Endodermal cell (in vitro differentiated cells): ENCODE measurements around the gene SRCAP. TPM values are rescaled to one million over a fixed set of nuclear protein-coding genes. Genes with fewer than 3 reads are reported as not detected.

Experiments used
- DNase-seq: peaks from one replicate; pipeline ENCODE4 v3.0.0-alpha.2; 2017
- H3K27ac ChIP-seq: 2 replicates; pipeline ENCODE4 v1.5.1; 2013; ENCODE audit warnings: mild to moderate bottlenecking, low read depth, low read length, moderate library complexity
- H3K27me3 ChIP-seq: 2 replicates; pipeline ENCODE4 v1.6.1; 2013; ENCODE audit warnings: mild to moderate bottlenecking, low read length, moderate library complexity; ENCODE audit not compliant: insufficient read depth, control insufficient read depth, poor library complexity, severe bottlenecking
- H3K36me3 ChIP-seq: 2 replicates; pipeline ENCODE4 v1.7.0; 2013; ENCODE audit warnings: mild to moderate bottlenecking, low read length, moderate library complexity; ENCODE audit not compliant: control insufficient read depth, insufficient read depth
- H3K4me1 ChIP-seq: one replicate; pipeline ENCODE4 v1.7.0; 2013; ENCODE audit warnings: low read length; ENCODE audit not compliant: control insufficient read depth, insufficient read depth
- H3K4me3 ChIP-seq: 2 replicates; pipeline ENCODE4 v1.5.1; 2013; ENCODE audit warnings: mild to moderate bottlenecking, low read length, moderate library complexity
- H3K9ac ChIP-seq: 2 replicates; pipeline ENCODE4 v1.6.1; 2013; ENCODE audit warnings: mild to moderate bottlenecking, low read length, moderate library complexity; ENCODE audit not compliant: poor library complexity, severe bottlenecking; ENCODE audit errors: extremely low read depth
- H3K9me3 ChIP-seq: 2 replicates; pipeline ENCODE4 v1.6.1; 2013; ENCODE audit warnings: mild to moderate bottlenecking, low read length, moderate library complexity; ENCODE audit not compliant: control insufficient read depth
- H3K27ac Mint-ChIP-seq: 2 replicates; pipeline ENCODE4 v1.8.0; 2020; ENCODE audit warnings: mixed read lengths
- H3K27me3 Mint-ChIP-seq: 2 replicates; pipeline ENCODE4 v1.8.0; 2021; ENCODE audit warnings: mild to moderate bottlenecking, mixed read lengths; ENCODE audit not compliant: insufficient read depth
- H3K36me3 Mint-ChIP-seq: 2 replicates; pipeline ENCODE4 v1.8.0; 2020; ENCODE audit warnings: low read depth, mixed read lengths
- H3K4me1 Mint-ChIP-seq: 2 replicates; pipeline ENCODE4 v1.8.0; 2020; ENCODE audit warnings: mixed read lengths
- H3K4me3 Mint-ChIP-seq: 2 replicates; pipeline ENCODE4 v1.8.0; 2020; ENCODE audit warnings: mild to moderate bottlenecking, moderate library complexity, mixed read lengths
- H3K9me3 Mint-ChIP-seq: 2 replicates; pipeline ENCODE4 v1.8.0; 2020; ENCODE audit warnings: mild to moderate bottlenecking, mixed read lengths
- WGBS, 2 experiments: methylation state at CpG; one replicate each; pipeline versions ENCODE4 v1.1.5 to v1.1.7; 2013; ENCODE audit warnings: missing lambda C conversion rate in 2 of 2, mixed read lengths in 1 of 2; ENCODE audit not compliant: insufficient coverage in 1 of 2, insufficient read length in 1 of 2; 5-methylcytosine and 5-hydroxymethylcytosine counted together
- total RNA-seq, 2 donors: library from RNA; stranded (reverse); fragmentation: NEBNext Ultra II Directional in 1 of 2; extraction: Animal tissue kit (Norgen Biotek cat#: 25700) in 1 of 2; gene quantifications; 2 replicates in 1 of 2; 3 replicates in 1 of 2; pipeline ENCODE4 v1.2.1, GENCODE V29; 2021
- TF ChIP-seq, protein P1 (sequence below): fragments of 200-600 bp; sonication (generic); conservative IDR thresholded peaks from 2 replicates; pipeline ENCODE4 v1.5.0; 2021; ENCODE audit warnings: antibody characterized with exemption, mild to moderate bottlenecking

SRCAP gene
- total RNA-seq, 2 donors from 2014 or later = 57.7 to 66.9 TPM

DNA sequence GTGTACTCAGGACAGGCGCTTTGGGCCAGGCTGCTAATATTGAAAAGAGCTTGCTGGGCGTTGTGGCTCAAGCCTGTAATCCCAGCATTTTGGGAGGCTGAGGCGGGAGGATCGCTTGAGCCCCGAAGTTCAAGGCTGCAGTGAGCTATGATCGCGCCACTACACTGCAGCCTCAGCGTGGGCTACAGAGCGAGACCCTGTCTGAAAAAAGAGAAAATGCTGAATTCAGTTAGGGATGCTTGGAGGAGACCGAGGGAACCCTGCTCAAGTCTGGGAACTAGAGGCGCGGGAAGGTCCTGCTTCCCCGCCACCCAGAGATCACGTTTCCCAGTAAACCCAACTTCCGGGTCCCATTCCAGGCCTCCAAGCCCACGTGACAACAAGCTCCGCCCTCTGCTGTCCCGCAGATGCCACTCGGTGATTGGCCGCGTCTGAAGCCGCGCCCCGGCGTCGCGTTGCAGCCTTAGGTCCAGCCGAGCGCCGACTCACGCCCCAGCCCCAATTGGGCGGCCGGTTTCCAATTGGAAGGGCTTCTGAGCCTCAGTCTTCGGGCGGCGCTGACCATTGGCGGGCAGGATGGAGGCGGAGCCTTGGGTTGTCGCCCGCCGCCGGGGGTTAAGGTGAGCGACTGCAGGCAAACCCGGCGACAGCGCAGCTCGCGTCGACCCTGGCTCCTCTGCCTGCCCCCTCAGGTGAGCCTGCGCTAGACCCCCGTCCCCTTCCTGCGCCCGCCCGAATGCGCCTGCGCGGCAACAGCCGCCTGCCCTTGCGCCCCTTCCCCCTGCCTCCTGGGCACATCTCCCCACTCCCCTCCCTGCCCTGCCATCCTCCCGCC, 49.0 kb downstream of the SRCAP start, which contains the start of gene PHKG2:
TSS of gene PHKG2 (plus strand) at position 627 of the 835 bp plus-strand sequence. CDS start 396 bp downstream, outside the sequence.
- Mint-ChIP-seq H3K4me1 (peaks cover 5% of the 10 kb centered on the region), H3K27me3 (no peaks in the 10 kb centered on the region), H3K9me3 (no peaks in the 10 kb centered on the region), H3K4me3 (peak within 1 kb of the TSS; percentile 86), H3K27ac (peak within 1 kb of the TSS; percentile 95), H3K36me3 (peaks cover 42% of the 10 kb centered on the region)
- peak within 1 kb of the TSS; percentile 75 for H3K4me3 ChIP-seq
- H3K9ac ChIP-seq = peak within 1 kb of the TSS; percentile 56
- no peak within 1 kb of the TSS for H3K27ac ChIP-seq
- DNase-seq = peak; percentile 100
- no peaks in the 10 kb centered on the region for H3K9me3 ChIP-seq
- TF ChIP-seq, protein P1, sequence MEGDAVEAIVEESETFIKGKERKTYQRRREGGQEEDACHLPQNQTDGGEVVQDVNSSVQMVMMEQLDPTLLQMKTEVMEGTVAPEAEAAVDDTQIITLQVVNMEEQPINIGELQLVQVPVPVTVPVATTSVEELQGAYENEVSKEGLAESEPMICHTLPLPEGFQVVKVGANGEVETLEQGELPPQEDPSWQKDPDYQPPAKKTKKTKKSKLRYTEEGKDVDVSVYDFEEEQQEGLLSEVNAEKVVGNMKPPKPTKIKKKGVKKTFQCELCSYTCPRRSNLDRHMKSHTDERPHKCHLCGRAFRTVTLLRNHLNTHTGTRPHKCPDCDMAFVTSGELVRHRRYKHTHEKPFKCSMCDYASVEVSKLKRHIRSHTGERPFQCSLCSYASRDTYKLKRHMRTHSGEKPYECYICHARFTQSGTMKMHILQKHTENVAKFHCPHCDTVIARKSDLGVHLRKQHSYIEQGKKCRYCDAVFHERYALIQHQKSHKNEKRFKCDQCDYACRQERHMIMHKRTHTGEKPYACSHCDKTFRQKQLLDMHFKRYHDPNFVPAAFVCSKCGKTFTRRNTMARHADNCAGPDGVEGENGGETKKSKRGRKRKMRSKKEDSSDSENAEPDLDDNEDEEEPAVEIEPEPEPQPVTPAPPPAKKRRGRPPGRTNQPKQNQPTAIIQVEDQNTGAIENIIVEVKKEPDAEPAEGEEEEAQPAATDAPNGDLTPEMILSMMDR = no peak
- H3K36me3 ChIP-seq = peaks cover 50% of the 10 kb centered on the region
- no peaks in the 10 kb centered on the region for H3K27me3 ChIP-seq
- no peaks in the 10 kb centered on the region for H3K4me1 ChIP-seq
- 9 to 16% methylated on average over 34 to 59 of the region's 60 CpGs for WGBS, 2 experiments

DNA sequence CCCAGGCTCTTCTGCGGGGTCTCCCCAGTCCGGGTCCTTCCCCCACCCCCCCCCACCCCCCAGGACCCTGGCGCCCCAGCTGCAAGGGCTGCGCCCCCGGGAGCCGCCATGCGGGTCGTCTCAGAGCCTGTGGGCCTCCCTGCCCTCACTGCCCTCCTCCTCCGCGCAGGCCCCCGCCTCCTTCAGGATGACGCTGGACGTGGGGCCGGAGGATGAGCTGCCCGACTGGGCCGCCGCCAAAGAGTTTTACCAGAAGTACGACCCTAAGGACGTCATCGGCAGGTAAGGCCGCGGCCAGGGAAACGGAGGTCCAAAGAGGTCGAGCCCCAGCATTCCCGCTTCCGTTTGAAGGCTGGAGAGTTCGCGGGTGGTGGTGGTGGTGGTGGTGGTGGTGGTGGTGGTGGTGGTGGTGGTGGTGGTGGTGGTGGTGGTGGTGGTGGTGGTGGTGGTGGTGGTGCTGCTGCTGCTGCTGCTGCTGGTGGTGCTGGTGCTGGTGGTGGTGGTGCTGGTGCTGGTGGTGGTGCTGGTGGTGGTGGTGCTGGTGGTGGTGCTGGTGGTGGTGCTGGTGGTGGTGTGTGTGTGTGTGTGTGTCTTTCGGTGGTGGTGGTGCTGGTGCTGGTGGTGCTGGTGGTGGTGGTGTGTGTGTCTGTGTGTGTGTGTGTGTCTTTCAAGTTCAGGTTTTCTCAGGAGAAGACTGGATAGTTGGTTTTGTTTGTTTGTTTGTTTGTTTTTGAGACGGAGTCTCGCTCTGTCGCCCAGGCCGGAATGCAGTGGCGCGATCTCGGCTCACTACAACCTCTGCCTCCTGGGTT, 49.9 kb downstream of the SRCAP start:
- Histone ChIP-seq H3K27me3 (no peaks in the 10 kb centered on the region), H3K9ac (peak overlapping the region; percentile 30), H3K4me1 (no peaks in the 10 kb centered on the region), H3K9me3 (no peaks in the 10 kb centered on the region), H3K27ac (no peak overlapping the region), H3K36me3 (peaks cover 54% of the 10 kb centered on the region), H3K4me3 (peak overlapping the region; percentile 75)
- TF ChIP-seq, protein P1 = no peak
- H3K27ac Mint-ChIP-seq = peak overlapping the region; percentile 95
- DNase-seq = peak; percentile 49
- no peaks in the 10 kb centered on the region for H3K27me3 Mint-ChIP-seq
- H3K4me3 Mint-ChIP-seq = peak overlapping the region; percentile 86
- no peaks in the 10 kb centered on the region for H3K9me3 Mint-ChIP-seq
- peaks cover 40% of the 10 kb centered on the region for H3K36me3 Mint-ChIP-seq
- 0 to 18% methylated on average over 5 to 31 of the region's 36 CpGs for WGBS, 2 experiments
- H3K4me1 Mint-ChIP-seq = peaks cover 5% of the 10 kb centered on the region

DNA sequence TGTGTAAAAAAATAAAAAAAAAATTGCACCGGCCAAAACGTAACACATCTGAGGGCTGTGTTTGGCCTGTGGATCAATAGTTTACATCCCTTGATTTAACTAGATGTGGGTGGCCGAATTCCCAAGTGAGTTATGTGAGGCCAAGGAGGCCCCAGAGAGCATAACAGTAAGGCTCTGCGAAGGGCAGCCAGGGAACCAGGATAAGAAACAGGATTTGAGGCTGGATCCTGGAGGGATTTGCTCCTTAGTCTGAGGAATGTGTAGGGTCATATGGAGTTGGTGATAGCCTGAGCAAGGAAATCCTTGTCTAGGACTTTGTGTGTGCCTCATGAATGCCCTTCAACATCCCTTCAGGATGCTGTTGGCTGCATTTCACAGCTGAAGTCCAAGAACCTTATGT, 51.2 kb downstream of the SRCAP start:
- H3K4me1 Mint-ChIP-seq = peaks cover 5% of the 10 kb centered on the region
- Histone ChIP-seq H3K27me3 (no peaks in the 10 kb centered on the region), H3K4me3 (peak overlapping the region; percentile 75), H3K36me3 (peaks cover 55% of the 10 kb centered on the region), H3K9me3 (no peaks in the 10 kb centered on the region), H3K27ac (no peak overlapping the region), H3K4me1 (no peaks in the 10 kb centered on the region), H3K9ac (no peak overlapping the region)
- TF ChIP-seq, protein P1 = no peak
- no peaks in the 10 kb centered on the region for H3K9me3 Mint-ChIP-seq
- peak overlapping the region; percentile 86 for H3K4me3 Mint-ChIP-seq
- DNase-seq = no peak
- peaks cover 36% of the 10 kb centered on the region for H3K36me3 Mint-ChIP-seq
- no peaks in the 10 kb centered on the region for H3K27me3 Mint-ChIP-seq
- WGBS, 2 experiments = 92 to 97% methylated on average over 4 of the region's 4 CpGs
- peak overlapping the region; percentile 81 for H3K27ac Mint-ChIP-seq
